BE2C (cell line): Measurements from ENCODE around the gene FAM120B.
"Not testable (repeated sequence)": the region's sequence is repeated elsewhere in the genome, so short reads cannot be mapped to it uniquely, and the experiment has no call there.

Source experiments
- DNase-seq: peaks from one replicate; pipeline ENCODE4 v3.0.0-alpha.2; 2020
- H3K27me3 ChIP-seq: fragments of 250-450 bp; sonication (Bioruptor Pico); 2 replicates; pipeline ENCODE4 v1.5.1; 2020; ENCODE audit warnings: mild to moderate bottlenecking
- H3K36me3 ChIP-seq: fragments of 250-450 bp; sonication (Bioruptor Pico); 2 replicates; pipeline ENCODE4 v1.5.1; 2020; ENCODE audit warnings: mild to moderate bottlenecking
- H3K4me1 ChIP-seq: fragments of 250-450 bp; sonication (Bioruptor Pico); 2 replicates; pipeline ENCODE4 v1.5.1; 2020
- H3K4me3 ChIP-seq: 2 replicates; pipeline ENCODE4 v1.5.1; 2011; ENCODE audit warnings: low read depth, low read length
- H3K9me3 ChIP-seq: fragments of 250-450 bp; sonication (Bioruptor Pico); 2 replicates; pipeline ENCODE4 v1.5.1; 2020
- CTCF ChIP-seq: IDR thresholded peaks from 2 replicates; pipeline ENCODE4 v1.5.1; 2012; ENCODE audit warnings: mild to moderate bottlenecking, low read depth, low read length

Gene FAM120B

GRCh38 chr6:170405311-170405975 is 98.9 kb downstream of the FAM120B start:
- Histone ChIP-seq H3K27me3 (no peaks in the 10 kb centered on the region), H3K36me3 (peaks cover 27% of the 10 kb centered on the region), H3K9me3 (no peaks in the 10 kb centered on the region), H3K4me3 (no peak overlapping the region), H3K4me1 (no peaks in the 10 kb centered on the region)
- TF ChIP-seq CTCF: no peak
- no peak for DNase-seq

- no peaks in the 10 kb centered on the region for H3K4me1 ChIP-seq
- no peaks in the 10 kb centered on the region for H3K27me3 ChIP-seq
- DNase-seq: no peak
- H3K9me3 ChIP-seq: no peaks in the 10 kb centered on the region
- no peak overlapping the region for H3K4me3 ChIP-seq
- H3K36me3 ChIP-seq: peaks cover 25% of the 10 kb centered on the region
- TF ChIP-seq CTCF: no peak
These were observed 100.6 kb downstream of the FAM120B start for GRCh38 chr6:170407200-170407599.

GRCh38 chr6:170407932-170408331 is 101.4 kb downstream of the FAM120B start:
- Histone ChIP-seq H3K36me3 (peaks cover 25% of the 10 kb centered on the region), H3K4me1 (no peaks in the 10 kb centered on the region), H3K9me3 (no peaks in the 10 kb centered on the region), H3K4me3 (no peak overlapping the region), H3K27me3 (no peaks in the 10 kb centered on the region)
- no peak for DNase-seq
- no peak for TF ChIP-seq CTCF

DNA sequence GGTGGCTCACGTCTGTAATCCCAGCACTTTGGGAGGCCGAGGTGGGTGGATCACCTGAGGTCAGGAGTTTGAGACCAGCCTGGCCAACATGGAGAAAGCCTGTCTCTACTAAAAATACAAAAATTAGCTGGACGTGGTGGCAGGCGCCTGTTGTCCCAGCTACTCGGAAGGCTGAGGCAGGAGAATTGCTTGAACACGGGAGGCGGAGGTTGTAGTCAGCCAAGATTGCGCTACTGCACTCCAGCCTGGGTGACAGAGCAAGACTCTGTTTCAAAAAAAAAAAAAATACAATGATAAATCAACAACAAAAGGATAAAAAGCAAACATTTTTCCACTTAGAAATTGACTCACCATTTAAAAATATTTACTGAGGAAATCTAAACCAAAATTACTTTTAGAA is 103.2 kb downstream of the FAM120B start:
- peaks cover 11% of the 10 kb centered on the region for H3K36me3 ChIP-seq
- not testable (repeated sequence) for H3K27me3 ChIP-seq, H3K9me3 ChIP-seq, H3K4me3 ChIP-seq, DNase-seq, H3K4me1 ChIP-seq

DNA sequence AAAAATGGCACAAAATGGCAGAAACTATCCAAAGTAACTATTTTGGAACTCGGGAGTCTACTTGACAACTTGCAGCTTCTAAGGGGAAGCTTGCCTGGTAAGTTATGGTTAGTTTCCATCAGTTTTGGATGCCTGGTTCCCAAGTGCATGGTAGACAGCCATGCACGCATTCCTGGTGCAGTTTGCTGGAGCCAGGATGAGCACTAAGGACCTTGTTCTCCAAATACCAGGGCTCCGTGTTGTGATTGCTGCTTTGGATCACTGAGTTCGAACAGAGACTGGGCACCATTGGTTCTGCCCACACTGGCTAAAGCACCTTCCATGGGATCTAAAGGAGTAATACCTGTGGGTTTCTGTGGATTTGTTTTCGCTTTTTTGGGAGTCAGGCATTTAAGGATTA is 103.7 kb downstream of the FAM120B start:
- Histone ChIP-seq H3K4me1 (no peaks in the 10 kb centered on the region), H3K36me3 (peaks cover 6% of the 10 kb centered on the region)
- no peak for TF ChIP-seq CTCF

GRCh38 chr6:170415318-170415717 is 108.8 kb downstream of the FAM120B start:
- no peaks in the 10 kb centered on the region for H3K9me3 ChIP-seq
- DNase-seq: no peak
- no peaks in the 10 kb centered on the region for H3K36me3 ChIP-seq
- no peak for TF ChIP-seq CTCF
- no peaks in the 10 kb centered on the region for H3K27me3 ChIP-seq
- no peak overlapping the region for H3K4me3 ChIP-seq
- H3K4me1 ChIP-seq: no peaks in the 10 kb centered on the region

More for the DNA sequence above, 103.7 kb downstream of the FAM120B start:
- no peak for DNase-seq
- Histone ChIP-seq H3K4me3 (no peak overlapping the region), H3K27me3 (no peaks in the 10 kb centered on the region), H3K9me3 (no peaks in the 10 kb centered on the region)
